Hindlimb muscle (tissue), 1 donor: ENCODE data around the gene PRSS22. TPM values are rescaled to one million over a fixed set of nuclear protein-coding genes. Genes with fewer than 3 reads are reported as not detected.
"Not testable (repeated sequence)": the region's sequence is repeated elsewhere in the genome, so short reads cannot be mapped to it uniquely, and the experiment has no call there.

ENCODE experiments used
- DNase-seq: peaks from one replicate; pipeline ENCODE4 v3.0.0-alpha.2; 2013
- polyA plus RNA-seq: library from polyadenylated mRNA; unstranded; fragments of 120-200 nt; gene quantifications from one replicate; pipeline ENCODE4 v1.2.1, GENCODE V29; 2013; ENCODE audit not compliant: insufficient read length

PRSS22 gene, protein sequence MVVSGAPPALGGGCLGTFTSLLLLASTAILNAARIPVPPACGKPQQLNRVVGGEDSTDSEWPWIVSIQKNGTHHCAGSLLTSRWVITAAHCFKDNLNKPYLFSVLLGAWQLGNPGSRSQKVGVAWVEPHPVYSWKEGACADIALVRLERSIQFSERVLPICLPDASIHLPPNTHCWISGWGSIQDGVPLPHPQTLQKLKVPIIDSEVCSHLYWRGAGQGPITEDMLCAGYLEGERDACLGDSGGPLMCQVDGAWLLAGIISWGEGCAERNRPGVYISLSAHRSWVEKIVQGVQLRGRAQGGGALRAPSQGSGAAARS
- polyA plus RNA-seq, result not detected

- no peak for DNase-seq
Observed at GRCh38 chr16:2857451-2858244, at the start of gene PRSS22. Gene PRSS22, minus strand, starts transcription at chr16:2858170. Its CDS starts 66 bp downstream, at chr16:2858104.

- not testable (repeated sequence) for DNase-seq
Observed at GRCh38 chr16:2907084-2907753, 49.2 kb upstream of the PRSS22 start.

- no peak for DNase-seq
Observed at GRCh38 chr16:2905988-2906387, 48.0 kb upstream of the PRSS22 start.

DNA sequence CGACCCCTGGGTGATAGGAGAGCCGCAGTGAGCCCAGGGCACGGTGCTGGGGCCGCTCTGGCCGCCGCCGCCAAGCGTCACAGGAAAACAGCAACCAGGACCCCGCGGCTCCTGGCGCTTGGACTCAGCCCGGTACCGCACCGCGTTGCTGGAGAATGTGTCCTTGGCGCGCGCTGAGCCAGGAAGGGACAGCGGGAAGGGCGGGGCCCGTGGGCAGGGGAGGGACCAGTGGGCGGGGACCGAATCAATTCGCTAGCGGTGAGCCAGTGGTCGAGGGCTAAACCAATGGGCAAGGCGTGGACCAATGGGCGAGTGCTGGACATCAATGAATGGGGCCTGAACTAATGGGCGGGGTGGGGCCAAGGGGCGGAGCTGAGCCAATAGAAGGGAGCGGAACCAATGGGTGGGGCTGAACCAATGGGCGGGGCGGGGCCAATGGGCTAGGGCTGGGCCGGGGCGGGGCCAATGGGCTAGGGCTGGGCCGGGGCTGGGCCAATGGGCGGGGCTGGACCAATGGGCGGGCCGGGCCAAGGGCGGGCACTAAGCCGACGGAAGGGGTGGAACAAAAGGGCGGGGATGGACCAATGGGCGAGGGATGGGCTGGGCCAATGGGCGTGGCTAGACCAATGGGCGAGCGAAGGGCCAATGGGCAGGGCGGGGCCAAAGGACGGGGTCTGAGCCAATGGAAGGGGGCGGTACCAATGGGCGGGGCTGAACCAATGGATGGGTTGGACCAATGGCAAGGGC, 47.4 kb upstream of the PRSS22 start:
- peak; percentile 93 for DNase-seq

GRCh38 chr16:2904922-2905240, 46.9 kb upstream of the PRSS22 start:
- DNase-seq, result no peak

DNA sequence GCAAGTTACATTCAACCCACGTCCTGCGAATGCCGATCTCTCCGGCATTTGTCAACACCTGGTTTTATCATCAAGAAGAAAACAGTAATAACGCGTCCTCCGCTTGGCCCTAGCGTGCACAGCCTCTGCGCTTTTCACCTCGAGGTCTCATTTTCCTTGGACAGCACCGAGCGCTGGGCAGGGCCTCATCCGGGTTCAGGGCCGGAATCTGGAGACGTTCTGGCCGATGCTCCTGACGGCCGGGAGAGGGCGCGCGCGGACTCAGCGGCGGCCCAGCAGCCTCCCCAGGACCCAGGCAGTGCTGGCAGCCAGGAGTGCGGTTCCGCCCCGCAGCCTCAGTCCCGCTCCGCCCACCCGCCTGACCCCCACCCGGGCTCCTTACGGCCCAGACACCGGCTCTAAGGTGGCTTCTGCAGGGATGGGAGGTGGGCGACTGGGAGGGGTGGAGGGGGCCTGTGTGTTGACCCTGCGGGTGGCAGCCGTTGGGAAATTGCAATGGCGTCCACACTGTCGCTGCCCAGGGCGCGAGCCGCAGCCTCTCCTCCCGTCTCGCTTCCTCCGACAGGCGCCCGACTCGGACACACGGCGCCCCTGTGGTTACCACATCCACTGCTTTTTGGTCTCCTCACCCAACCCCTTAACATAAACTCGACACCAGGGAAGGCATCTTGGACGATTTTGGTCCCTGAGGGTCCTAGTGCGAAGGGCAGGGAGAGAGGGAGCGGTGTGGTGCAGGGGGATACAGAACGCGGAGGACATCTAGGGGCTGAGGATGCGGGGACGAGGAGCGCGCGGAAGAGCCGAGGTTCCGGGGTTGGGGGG, 46.3 kb upstream of the PRSS22 start:
- DNase-seq, result peak; percentile 93

- no peak for DNase-seq
Observed at GRCh38 chr16:2902337-2903130, 44.6 kb upstream of the PRSS22 start.

GRCh38 chr16:2900526-2901075, 42.6 kb upstream of the PRSS22 start:
- no peak for DNase-seq

GRCh38 chr16:2899564-2900072, 41.6 kb upstream of the PRSS22 start:
- DNase-seq, result no peak

DNA sequence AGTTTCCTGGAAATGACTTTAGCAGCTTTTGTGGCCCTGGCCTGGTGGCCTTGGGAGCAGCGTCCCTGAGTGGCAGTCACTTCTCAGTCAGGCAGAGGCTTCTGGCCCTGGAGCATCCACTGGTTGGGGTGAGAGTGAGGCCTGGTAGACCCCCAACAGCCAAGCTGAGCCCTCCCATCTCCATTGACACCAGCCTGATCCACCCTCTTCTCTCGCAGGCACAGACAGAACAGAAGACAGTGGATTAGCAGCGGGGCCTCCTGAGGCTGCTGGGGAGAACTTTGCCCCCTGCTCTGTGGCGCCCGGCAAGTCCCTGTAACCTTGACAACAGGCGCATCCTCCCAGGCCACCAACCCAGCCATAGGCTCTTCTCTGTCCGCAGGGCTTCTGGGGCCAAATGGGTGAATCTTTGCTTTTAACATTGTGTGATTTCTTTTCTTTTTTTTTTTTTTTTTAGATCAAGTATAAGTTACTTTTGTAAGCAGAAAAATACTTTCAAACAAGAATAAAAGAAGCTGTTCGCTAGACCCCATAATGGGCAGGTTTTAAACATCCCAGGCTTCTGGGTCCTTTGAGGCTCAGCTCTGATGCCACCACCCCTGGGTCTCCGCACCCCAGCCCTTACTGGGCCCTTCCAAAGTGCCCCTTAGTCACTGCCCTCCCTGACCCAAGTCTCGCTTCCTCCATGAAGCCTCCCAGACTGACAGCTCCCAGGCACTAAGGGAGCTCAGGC, 41.0 kb upstream of the PRSS22 start:
- no peak for DNase-seq

- DNase-seq, result no peak
Observed at GRCh38 chr16:2897110-2897509, 39.1 kb upstream of the PRSS22 start.

DNA sequence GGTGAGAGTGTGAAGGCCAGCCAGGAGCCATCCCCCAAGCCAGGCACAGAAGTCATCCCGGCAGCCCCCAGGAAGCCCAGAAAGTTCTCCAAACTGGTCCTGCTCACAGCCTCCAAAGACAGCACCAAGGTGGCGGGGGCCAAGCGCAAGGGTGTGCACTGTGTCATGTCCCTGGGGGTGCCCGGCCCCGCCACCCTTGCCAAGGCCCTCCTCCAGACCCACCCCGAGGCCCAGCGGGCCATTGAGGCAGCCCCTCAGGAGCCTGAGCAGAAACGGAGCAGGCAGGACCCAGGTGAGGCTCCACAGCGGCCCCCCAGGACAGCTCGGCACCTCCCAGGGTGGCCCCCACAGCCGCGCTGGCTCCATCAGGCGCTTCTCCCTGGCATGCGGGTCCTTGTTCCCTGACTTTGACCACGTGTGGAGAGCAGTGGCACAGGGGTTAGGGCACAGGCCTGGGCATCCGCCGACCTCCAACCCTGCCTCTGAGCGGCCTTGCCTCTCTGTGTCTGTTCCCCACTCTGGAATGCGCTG, 38.6 kb upstream of the PRSS22 start:
- no peak for DNase-seq

- no peak for DNase-seq
Observed at GRCh38 chr16:2895813-2896212, 37.8 kb upstream of the PRSS22 start.

DNA sequence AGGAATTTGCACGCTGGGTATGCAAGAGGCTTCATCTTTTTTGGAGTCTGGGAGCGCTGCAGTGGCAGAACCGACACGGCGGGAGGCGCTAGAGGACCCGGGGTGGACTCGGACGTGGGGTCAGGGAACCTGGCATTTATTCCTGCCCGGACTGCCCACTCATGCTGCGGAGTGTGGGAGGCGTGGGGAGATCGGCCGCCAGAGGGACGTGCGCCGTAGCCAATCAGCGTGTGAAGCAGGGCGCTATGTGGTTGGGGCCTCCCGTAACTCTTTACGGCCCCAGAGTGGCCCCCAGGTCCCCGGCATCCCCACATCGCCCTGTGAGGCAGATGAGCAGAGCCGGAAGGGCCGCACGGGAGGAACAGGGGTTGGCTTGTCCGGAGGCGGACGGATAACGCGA, 36.3 kb upstream of the PRSS22 start:
- no peak for DNase-seq

GRCh38 chr16:2884041-2884451, 26.1 kb upstream of the PRSS22 start:
- no peak for DNase-seq

- no peak for DNase-seq
Observed at GRCh38 chr16:2883458-2883908, 25.5 kb upstream of the PRSS22 start.

DNA sequence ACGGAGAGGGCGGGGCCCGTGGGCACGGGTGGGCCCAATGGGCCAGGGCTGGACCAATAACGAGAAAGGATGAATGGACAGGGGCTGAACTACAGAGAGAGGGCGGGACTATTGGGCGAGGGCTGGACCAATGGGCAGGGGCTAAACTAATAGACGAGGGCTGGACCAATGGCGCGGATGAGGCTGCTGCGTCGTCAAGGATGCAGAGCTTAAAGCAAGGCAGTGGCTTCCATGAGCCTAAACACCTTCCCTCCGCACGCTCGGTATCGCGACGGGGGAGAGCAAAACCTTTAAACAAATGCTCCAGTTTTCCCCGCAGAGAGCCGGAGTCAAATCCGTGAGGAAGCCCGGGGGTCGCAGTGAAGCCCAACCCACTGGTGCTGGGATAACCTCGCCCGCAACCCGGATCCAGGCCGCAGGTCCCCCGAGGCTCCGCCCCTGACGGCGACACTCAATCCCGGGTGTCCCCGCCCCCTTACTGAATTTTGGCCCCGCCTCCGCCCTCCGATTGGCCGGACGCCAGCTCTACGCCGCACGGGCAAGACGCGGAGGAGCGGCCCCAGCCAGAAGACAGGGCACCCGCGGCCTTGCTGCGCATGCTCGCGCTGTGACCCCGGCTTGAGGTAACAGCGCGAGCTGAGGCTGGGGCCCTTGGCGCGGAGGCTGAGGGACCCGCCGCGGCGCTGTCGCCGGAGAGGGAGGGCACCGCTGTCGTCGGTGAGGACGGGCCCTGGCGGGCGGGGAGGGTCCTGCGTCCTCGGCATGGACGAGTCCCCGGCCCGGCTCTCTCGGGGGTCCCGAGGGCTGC, 24.9 kb upstream of the PRSS22 start, which contains the start of gene FLYWCH2:
FLYWCH2 (plus strand) TSS at position 566 of the 808 bp plus-strand sequence. CDS start 13,235 bp downstream, outside the sequence.
- DNase-seq, result peak; percentile 97
